Mesodermal cell (in vitro differentiated cells): ENCODE data around the gene EXOC3L4.

Source experiments
- H3K27ac ChIP-seq: 2 replicates; pipeline ENCODE4 v1.7.0; 2013; ENCODE audit warnings: mild to moderate bottlenecking, low read depth, low read length, moderate library complexity; ENCODE audit not compliant: severe bottlenecking
- H3K36me3 ChIP-seq: 2 replicates; pipeline ENCODE4 v1.7.1; 2013; ENCODE audit warnings: mild to moderate bottlenecking, low read length, moderate library complexity; ENCODE audit not compliant: control insufficient read depth, insufficient read depth
- H3K4me1 ChIP-seq: one replicate; pipeline ENCODE4 v1.7.1; 2013; ENCODE audit warnings: mild to moderate bottlenecking, low read length; ENCODE audit not compliant: insufficient read depth, control insufficient read depth, poor library complexity, severe bottlenecking
- H3K4me3 ChIP-seq: 2 replicates; pipeline ENCODE4 v1.7.0; 2013; ENCODE audit warnings: low read length, control low read depth, mild to moderate bottlenecking; ENCODE audit not compliant: insufficient read depth, poor library complexity, severe bottlenecking; ENCODE audit errors: extremely low read depth
- H3K9me3 ChIP-seq: 2 replicates; pipeline ENCODE4 v1.7.1; 2013; ENCODE audit warnings: mild to moderate bottlenecking, low read length, moderate library complexity; ENCODE audit not compliant: control insufficient read depth
- WGBS, 2 experiments: methylation state at CpG; one replicate each; pipeline ENCODE4 v1.1.5; 2013; ENCODE audit warnings: missing lambda C conversion rate in 2 of 2; ENCODE audit not compliant: insufficient coverage in 2 of 2; 5-methylcytosine and 5-hydroxymethylcytosine counted together

Gene EXOC3L4

DNA sequence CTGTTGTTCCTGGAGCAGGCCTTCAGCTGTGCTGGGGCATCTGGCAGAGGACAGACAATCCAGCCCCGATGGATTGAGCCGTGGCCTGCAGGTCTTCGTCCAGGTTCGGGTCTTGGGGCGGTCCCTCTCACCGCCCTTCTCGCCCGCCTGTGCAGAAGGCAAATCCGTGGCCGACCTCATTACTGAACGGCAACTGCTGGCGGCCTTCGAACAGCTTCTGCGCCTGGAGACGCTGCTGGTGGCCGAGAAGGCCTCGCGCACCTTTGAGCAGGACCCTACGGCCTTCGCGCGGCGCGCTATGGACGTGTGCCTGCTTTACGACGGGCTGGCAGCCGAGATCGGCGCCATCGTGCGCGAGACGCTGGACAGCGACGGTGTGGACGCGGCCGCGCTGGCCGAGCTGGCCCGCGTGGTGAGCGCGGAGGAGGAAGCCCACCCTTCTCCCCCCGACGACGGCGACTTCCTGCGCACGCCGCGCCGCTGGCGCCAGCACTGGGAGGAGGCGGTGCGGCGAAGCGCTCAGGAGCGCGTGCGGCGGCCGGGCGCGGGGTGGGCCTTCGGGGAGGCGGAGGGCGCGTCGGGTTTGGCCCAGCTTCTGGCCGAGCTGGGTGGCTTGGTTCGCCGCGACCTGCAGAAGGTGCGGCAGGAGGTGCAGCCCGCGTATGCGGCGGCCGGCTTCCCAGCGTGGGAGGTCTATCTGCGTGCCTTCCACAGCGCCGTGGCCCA is 7.6 kb downstream of the EXOC3L4 start:
- no peaks in the 10 kb centered on the region for H3K9me3 ChIP-seq
- H3K27ac ChIP-seq = no peak overlapping the region
- peaks cover 19% of the 10 kb centered on the region for H3K4me1 ChIP-seq
- H3K4me3 ChIP-seq = no peak overlapping the region
- 89 to 91% methylated on average over 82 to 85 of the region's 85 CpGs for WGBS, 2 experiments
- H3K36me3 ChIP-seq = no peaks in the 10 kb centered on the region

GRCh38 chr14:103102689-103103260 is 8.2 kb downstream of the EXOC3L4 start:
- no peaks in the 10 kb centered on the region for H3K9me3 ChIP-seq
- 85 to 91% methylated on average over 39 of the region's 39 CpGs for WGBS, 2 experiments
- H3K4me3 ChIP-seq = no peak overlapping the region
- no peaks in the 10 kb centered on the region for H3K36me3 ChIP-seq
- peaks cover 19% of the 10 kb centered on the region for H3K4me1 ChIP-seq
- H3K27ac ChIP-seq = no peak overlapping the region

DNA sequence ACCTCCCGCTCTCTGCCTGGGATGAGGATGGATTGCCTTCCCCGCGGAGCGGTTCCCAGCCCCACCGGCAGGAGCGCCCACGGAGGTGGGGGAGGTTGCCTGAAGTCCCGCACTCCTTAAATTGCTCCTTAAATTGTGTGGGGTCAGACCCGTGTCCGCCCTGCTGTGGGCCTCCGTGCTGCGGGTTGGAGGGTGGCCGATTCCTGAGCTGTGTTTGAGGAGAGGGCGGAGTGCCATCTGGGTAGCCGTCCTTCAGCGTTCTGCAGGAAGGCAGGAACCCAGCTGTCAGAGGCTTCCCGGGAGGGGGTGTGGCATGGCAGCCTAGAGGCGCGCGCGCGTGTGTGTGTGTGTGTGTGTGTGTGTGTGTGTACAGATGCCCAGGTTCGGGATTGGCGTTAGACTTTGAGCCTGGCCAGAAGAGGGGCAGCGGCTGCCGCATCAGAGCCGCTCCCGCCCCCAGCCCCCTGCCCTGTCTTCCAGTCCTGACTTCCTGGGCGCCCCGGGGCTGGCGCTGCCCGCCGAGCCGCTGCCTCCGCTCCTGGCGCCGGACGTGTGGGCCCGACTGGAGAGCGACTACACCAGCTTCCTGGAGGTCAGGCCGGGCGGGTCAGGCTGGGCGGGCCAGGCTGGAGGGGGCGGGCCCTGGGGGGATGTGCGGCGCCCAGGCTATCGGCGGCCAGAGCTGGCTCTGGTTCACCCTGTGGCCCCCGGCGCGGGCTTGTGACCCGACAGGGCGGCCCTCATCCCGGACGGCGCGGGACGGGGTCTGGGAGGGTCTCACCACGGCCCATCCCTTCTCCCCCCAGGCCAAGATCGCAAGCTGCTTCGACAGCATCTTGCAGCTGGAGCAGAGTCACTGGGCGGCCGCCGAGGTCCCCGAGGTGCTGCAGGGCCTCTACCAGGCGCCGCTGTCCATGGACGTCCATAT is 9.2 kb downstream of the EXOC3L4 start:
- Histone ChIP-seq H3K9me3 (no peaks in the 10 kb centered on the region), H3K36me3 (no peaks in the 10 kb centered on the region), H3K4me1 (peaks cover 23% of the 10 kb centered on the region), H3K4me3 (peak overlapping the region; percentile 23), H3K27ac (no peak overlapping the region)
- 11 to 14% methylated on average over 31 to 60 of the region's 68 CpGs for WGBS, 2 experiments

DNA sequence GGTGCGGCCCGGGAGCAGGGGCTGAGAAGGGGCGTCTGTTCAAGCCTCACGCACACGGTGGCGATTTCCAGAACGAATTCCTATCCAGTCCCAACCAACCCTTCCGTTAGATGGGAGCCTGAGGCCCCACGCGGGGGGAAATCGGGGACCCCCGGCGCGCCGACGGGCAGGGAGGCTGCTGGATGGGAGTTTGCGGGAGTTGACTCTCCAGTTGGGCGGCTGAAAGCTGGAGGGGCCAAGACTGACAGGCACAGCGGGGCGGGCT is 9.8 kb downstream of the EXOC3L4 start:
- H3K9me3 ChIP-seq = no peaks in the 10 kb centered on the region
- H3K4me1 ChIP-seq = peaks cover 18% of the 10 kb centered on the region
- WGBS, 2 experiments = 9 to 11% methylated on average over 12 to 14 of the region's 20 CpGs
- H3K36me3 ChIP-seq = no peaks in the 10 kb centered on the region
- no peak overlapping the region for H3K4me3 ChIP-seq
- no peak overlapping the region for H3K27ac ChIP-seq

- Histone ChIP-seq H3K27ac (no peak overlapping the region), H3K36me3 (no peaks in the 10 kb centered on the region), H3K9me3 (no peaks in the 10 kb centered on the region), H3K4me1 (peaks cover 13% of the 10 kb centered on the region), H3K4me3 (no peak overlapping the region)
- WGBS, 2 experiments = 4 to 8% methylated on average over 40 to 54 of the region's 59 CpGs
These were observed 10.3 kb downstream of the EXOC3L4 start for GRCh38 chr14:103104654-103105452.

GRCh38 chr14:103105580-103106150 is 11.1 kb downstream of the EXOC3L4 start:
- H3K9me3 ChIP-seq = no peaks in the 10 kb centered on the region
- H3K4me1 ChIP-seq = peaks cover 17% of the 10 kb centered on the region
- H3K4me3 ChIP-seq = no peak overlapping the region
- H3K27ac ChIP-seq = no peak overlapping the region
- 77 to 88% methylated on average over 4 to 9 of the region's 9 CpGs for WGBS, 2 experiments
- H3K36me3 ChIP-seq = no peaks in the 10 kb centered on the region

GRCh38 chr14:103107455-103107854 is 12.9 kb downstream of the EXOC3L4 start:
- WGBS, 2 experiments = 94 to 96% methylated on average over 23 of the region's 23 CpGs
- H3K27ac ChIP-seq = no peak overlapping the region
- H3K4me3 ChIP-seq = no peak overlapping the region
- H3K4me1 ChIP-seq = peaks cover 32% of the 10 kb centered on the region
- H3K36me3 ChIP-seq = no peaks in the 10 kb centered on the region
- H3K9me3 ChIP-seq = no peaks in the 10 kb centered on the region

DNA sequence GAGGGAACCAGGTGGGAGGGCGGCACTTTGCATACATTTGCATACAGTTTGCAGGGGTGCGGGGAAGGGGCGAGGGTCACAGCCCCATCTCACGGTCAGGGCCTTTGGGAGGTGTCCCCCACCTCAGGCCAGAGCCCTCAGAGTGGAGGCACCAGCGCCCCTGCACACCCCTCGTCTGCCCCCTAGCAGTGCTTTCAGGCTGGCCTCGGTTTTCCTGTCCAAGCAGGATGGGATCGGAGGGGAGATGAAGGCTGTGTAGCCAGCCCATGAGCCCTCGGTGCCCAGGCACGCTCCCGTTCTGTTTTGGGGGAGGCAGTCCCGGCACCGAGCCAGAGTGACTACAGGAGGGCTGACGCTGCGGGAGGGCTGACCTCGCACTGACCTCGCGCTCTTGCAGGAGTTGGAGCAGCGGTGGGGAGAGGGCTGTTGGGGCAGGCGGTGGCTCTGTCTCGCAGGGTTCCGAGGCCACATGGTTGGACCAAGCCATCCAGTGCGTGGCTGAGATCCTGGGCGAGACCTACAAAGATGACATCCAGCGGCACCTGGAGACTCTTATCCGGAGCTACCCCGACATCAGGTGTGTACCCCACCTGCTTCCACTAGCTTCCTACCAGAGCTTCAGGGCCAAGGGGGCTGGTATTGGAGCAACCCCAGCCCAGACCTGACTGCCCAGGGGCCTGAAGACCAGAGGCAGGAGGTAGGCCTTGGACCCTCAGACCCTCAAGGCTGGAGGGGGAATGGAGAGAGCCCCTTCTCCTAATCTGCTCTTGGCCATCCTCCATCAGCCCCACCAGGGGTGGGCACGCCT is 13.6 kb downstream of the EXOC3L4 start:
- Histone ChIP-seq H3K36me3 (no peaks in the 10 kb centered on the region), H3K9me3 (no peaks in the 10 kb centered on the region), H3K4me3 (no peak overlapping the region), H3K27ac (no peak overlapping the region), H3K4me1 (peaks cover 39% of the 10 kb centered on the region)
- WGBS, 2 experiments = 69 to 71% methylated on average over 14 to 27 of the region's 28 CpGs

DNA sequence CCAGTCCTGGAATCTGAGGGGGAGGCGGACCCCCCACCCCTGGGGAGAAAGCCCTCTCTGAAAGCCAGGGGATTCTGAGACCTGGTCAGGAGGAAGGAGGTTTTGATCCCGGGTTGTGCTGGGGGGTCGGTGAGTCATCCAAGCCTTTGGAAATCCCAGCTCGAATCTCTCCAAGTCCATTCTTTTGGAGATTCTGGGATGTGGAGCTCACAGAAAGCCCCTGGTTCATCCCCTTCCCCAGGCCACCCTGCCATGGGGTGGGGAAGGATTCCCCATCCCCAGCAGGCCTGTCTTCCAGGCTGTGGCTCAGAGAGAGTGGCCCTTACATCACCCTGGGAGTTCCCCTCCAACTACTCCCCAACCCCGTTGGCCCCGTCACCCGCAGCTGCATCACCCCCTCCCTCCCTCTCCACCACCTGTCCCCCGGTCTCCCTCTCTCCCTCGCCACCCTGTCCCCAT is 14.3 kb downstream of the EXOC3L4 start:
- 0 to 67% methylated on average over 1 of the region's 9 CpGs for WGBS, 2 experiments
- Histone ChIP-seq H3K9me3 (no peaks in the 10 kb centered on the region), H3K4me1 (peaks cover 40% of the 10 kb centered on the region), H3K27ac (no peak overlapping the region), H3K36me3 (no peaks in the 10 kb centered on the region), H3K4me3 (no peak overlapping the region)
